ENCODE results near the gene NDST3.

Gene NDST3

DNA sequence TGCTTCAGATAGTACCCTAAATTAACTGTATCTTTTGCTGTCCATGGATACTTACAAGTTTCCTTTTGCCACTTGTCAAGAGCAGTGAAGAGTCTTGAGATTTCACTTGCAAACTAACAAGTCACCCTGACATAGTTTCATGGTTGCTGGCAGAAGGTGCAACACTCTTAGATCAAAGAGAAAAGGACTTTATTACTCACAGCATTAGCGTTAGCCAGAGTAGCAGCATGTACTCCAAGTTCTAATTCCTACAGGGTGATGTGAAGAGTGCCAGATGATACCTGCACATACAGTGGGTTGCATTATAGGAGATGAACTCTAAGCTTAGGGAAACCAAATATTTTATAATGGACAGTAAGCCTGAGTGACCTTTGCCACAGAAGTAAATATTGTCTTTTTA is 47.9 kb downstream of the NDST3 start:
- no peak for DNase-seq

DNA sequence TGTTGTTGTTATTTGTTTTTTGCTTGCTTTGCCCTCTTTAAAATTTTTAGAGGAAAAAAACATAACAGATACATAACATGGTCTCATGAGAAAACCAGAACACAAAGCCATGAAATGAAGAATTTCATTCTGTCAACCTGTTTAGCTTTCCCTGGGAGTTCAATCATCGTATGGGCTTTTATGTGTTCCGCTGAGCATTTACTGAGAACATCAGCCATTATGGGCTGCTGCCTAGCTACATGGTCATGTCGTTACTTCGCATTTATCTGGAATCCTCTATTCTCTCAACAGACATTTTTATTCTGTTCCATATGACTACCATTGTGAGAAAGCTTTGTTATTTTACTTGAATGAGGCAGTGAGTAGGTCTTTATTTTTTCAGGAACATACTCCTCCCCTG is 51.4 kb downstream of the NDST3 start:
- no peak for DNase-seq

DNA sequence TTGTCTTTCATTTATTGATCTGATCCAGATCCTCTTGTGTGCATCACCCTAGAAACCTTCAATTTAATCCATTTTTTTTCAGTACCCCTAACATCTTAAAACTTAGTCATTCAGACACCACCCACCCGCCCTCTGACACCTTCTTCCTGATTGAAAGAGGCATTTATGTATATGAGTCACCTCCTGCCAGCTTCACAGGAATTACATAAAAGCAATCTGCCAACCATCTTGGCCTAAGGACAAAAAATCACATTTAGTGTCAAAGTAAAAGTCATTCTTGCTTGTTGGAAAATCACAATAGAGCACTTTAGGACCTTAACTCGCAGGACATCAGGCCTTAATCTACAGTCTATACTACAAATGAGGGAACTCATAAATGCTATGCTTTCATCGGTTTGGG is 52.1 kb downstream of the NDST3 start:
- no peak for DNase-seq

DNA sequence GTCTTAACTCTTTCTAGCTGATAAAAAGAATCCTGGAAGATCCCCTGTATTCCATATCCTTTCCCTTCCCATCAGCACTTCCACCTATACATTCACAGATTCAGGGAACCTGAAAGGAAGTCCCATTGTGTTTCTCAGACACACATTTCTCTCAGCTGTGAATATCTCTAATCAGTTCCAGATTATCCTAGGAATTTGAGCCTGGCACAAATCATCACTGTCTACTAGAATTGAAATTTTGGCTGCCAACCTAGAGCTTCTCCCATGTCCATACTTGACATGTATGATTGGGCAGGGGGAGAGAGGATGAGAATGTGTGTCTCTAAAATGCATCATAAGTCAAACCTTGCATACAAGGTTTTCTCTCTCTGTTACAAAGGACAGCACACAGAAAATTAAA is 53.1 kb downstream of the NDST3 start:
- DNase-seq: no peak

DNA sequence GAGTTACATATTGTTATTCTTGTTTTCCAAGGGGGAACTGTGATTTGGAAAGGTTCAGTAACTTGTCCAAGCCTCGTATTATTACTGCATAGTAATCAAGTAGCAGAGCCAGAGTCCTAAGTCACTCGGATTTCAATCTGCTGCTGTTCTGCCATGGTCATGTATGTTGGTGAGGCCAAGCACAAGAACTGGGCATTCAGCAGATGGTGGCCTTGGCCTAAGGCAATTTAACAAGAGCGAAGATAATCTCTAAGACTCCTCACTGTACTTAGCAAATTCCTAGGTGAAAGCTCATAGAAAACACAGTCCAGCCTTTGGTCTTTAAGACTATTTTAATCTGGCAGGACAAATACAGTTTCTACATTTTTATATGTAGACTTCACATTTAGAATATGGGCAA is 64.8 kb downstream of the NDST3 start:
- no peak for DNase-seq

DNA sequence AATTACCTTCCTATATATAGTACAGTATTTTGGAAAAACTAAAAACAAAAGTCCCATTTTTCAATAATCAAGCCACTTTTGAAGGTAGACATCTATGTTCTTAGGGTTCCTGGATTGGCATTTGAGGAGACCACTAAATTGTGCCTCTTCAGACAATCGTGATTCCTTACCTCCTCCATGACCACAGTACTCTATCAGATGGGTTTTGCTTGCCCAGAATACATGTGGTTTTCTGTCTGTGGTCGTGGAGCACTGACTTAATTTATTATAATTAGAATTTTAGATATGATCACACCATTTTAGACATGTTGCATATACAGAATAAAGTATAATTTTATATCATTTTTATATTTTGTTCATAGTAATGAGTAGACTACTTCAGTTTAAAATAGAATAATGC is 67.9 kb downstream of the NDST3 start:
- no peak for DNase-seq

DNA sequence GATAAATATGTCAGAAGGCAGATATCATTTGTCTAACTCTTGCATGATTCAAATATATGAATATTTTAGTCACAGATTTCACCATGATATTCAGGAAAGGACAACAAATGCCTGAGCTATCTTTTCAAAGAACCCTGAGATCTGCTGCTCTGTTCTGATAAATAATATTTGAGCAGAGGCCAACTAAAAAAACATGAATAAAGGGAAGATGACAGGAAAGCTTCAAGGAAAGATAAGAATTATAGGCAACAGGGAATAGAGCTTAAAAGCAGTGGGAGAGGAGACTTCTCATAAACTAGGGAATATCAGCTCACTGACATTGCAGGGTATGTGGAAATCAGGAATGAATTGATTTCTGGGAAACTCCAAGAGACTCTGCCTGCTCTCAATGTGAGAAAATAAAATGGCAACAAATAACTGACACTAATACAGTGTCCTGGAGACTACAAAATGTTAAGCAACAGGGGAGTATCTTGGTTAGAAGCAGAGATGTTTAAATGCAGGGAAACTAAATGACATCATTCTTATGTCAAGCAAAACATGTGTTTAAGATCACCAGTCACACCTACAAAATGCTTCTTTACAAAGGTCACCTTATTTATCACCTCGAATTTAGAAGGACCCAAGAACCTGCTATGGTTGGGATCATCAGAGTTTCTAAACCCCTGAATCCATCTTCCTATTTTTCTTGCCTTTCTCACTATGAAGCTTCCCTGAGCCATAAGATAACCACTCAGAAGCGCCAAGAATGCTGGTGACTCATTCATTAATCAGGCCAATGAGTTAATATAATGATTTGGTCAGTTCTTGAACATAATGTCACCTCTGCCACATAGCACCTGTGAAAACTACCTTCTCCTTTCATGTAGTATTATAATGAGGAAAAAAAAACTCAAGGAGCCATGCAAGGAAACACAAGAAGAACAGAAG is 78.1 kb downstream of the NDST3 start:
- DNase-seq: no peak

DNA sequence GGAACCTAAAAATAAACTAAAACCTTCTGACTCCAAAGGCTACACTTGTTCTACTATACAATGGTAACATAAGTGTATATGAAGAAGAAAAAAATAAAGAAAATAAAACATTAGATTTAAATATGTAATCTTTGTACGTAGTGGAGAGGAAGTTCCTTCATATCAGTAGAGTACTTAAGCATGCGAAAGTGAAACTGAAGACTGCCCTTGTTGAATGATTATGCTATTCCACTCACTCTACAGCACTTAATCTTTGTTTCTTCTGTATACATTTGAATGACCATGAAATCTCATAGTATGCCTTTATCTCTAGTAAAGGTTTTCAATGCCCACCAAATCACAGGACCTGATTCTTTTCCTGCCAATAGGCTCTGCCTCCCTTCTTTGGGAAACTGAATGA is 78.9 kb downstream of the NDST3 start:
- no peak for DNase-seq

DNA sequence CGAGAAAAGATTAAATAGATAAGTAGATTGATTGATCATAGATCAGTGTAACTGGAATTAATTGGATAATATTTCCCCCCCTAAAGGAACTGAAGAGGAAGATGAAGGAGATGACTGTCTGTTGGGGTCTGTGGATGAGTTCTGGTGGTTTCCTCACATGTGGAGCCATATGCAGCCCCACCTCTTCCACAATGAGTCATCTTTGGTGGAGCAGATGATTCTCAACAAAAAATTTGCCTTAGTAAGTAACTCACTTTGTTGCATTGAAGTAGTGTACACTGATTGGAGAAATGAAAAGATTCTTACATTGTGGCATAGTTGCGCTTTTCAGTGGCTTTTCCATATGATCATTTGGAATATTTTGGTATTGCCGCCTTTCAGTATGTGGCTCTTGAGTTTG is 80.4 kb downstream of the NDST3 start:
- DNase-seq: no peak

DNA sequence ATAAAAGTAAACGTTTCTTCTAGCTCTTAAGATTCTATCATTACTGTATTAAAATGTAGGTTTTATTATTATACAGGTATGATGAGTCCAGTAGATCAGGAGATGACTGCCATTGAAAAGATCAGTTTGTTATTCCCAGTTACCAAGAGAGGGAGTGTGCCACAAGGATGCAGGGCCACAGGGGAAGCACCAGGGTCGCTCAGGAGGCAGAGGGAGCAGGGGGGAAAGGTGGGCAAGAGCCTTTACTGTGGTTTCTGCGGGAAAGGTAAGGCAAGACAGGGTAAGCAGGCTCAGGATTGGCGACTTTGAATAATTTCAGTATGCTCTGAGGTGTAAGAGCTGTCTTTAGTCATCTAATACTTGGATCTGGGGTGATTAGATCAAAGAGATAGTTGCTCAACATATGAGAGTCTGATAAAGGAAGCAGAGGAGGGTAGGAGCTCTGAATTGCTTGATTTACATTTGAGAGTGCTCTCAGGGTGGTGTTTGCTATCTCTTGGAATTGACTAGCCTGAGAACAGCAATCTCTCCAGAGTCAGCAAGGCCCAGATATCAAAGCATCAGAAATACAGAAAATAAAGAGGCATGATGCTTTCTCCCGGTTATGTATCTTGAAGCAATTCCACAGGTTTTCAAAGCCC is 86.0 kb downstream of the NDST3 start:
- no peak for DNase-seq

DNA sequence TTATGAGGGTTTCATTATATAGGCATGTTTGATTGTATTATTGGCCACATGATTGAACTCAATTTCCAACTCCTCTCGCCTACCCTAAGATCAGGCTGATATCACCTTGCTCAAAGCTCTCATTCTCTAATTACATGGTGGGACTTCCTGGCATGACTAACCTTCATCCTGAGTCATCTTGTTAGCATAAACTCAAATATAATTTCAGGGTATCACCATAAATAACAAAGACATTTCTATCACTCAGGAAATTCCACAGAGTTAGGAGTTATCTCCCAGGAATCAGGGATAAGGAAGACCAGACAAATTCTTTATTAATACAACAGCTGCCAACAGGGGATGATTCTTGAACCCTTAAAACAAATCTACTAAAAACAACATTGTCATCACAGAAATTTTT is 90.7 kb downstream of the NDST3 start:
- no peak for DNase-seq

DNA sequence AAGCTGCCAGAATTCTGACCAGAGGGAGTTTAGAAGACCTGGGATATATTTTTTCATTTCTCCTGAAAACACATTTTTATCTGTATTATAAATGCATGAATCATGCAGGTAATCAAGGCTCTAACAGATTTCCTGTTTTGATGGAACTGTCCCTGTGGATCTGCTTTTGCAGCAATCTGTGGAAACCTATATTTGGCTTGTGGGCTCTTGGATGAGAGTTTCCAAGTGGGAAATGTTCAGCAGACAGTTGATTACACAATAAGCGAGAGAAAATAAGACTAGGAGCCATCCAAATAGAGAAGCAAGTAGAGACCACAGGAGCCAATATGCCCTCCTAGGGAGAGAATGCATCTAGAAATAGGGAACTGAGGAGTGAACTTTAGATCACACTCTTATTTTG is 105.0 kb downstream of the NDST3 start:
- DNase-seq: no peak

DNA sequence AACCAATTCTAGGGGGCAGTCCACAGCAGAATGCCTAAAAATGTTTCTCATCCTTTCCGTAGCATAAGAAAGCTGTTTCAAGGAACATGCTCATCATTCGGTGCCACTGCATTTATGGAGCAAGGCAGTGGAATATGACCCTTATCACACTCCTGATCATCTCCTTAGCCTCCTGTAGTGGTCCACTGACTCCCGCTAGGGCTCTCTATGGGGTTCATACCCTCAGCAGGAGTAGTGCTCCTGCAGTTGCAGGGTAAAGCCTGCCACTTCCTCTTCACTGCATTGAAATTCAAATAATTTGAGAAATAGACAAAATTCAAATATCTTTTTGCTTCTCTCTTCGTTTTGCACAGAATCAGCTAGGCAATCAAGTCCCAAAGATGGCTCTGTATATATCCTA is 107.0 kb downstream of the NDST3 start:
- no peak for DNase-seq

DNA sequence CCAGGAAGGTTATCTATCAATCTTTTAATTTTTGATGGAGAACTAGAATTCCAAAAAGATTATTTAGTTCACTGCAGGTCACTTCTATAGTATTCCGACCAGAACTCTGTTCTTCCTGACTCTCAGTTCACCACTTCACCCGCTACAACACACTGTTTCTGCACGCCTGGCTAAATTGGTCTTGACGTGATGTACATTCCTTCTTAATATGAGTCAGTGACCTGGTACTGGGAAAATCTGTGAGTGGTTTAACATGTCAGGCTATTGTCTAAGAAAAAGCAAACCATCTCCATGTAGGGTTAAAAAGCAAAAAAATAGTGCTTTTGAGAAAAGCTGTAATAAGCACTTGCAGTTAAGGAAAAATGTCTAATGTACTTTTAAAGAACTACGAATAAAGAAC is 120.4 kb downstream of the NDST3 start:
- DNase-seq: no peak

DNA sequence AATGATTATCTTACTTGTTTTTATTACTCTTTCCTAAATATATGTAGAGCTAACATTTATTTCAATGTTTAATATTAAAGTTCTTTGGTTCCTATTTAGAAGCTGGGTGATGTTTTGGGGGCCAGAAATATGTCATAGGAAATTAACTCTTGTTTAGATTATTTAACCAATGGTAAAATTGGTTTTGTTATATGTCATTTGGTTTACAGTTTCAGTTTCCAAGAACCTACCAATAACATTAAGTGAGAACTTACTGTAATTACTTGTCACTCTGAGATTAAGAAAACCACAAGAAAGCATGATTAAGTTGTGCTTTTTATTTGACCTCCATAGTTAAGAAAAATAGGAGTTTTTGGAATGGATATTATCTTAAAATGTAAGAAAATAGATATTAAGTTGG is 121.2 kb downstream of the NDST3 start:
- DNase-seq: no peak

DNA sequence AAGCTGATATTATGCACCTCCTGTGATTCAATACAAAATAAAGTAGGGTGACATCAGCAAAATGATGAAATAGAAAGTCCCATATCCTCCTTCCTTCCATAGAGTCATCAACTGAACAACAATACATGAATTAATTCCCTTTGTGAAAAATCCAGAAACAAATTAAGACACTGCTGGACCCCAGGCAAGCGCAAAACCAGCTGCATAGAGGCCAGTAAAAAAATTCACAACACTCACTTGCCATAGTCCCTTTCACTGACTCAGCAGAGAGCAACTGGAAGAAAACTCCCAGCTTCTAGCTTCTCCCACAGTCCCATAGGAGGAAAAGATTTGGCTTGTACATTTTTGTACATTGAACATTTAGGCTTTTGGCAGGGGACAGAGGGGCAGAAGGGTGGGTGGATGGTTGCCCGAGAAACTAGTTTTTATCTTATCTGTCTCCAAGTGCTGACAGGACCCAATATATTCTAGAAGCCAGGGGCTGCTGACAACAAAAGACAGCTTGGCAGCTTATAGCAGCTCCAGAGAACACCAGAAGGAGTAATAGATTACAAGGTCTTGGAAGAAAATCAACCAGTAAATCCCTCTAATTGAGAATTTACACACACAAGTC is 124.6 kb downstream of the NDST3 start:
- DNase-seq: no peak

DNA sequence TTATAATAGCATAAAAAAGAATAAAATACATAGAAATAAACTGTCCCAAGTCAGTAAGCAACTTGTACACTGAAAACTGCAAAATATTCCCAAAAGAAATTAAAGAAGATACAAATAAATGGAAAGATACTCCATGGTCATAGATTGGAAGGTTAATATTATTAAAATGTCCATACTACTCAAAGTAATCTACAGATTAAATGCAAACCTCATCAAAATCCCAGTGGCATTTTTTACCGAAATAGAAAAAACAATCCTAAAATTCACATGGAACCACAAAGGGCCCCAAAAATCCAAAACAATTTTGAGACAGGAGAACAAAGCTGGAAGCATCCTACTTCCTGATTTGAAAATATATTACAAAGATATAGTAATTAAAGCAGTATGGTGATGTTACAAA is 133.0 kb downstream of the NDST3 start:
- DNase-seq: no peak

DNA sequence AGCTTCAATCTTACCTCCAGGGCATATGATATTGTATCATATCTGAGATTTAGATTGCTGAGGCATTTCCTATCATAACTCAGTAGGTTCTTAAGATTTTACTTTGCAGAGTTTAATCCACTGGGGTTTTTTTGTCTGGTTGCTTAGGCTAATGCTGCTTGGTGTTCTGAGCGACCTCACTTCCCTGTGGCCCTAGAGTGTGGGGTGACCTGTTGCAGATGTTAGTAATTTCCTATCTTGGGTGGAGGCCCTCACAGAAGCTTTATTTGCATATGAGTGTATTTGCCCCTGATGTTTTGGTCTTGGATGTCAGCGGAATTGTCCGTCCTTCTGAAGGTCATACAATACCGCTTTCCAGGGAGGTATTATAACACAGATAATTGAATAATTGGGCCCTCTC is 137.1 kb downstream of the NDST3 start:
- DNase-seq: no peak

DNA sequence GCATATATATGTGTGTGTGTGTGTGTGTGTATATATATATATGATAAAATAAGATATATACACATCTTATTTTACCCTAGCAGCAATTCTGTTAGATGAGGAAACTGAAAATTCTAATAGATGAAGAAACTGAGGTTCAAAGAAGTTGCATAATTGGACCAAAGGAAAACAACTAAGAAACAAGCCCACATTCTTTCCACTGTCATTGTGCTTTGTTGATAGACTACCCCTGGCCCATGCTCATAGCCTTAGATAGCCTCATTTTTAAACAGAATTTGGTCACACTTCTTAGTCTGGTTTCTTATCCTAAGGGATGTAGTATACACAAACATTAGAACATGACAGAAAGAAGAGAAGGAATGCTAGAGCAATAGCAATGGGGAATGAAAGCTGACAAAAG is 138.8 kb downstream of the NDST3 start:
- DNase-seq: no peak

DNA sequence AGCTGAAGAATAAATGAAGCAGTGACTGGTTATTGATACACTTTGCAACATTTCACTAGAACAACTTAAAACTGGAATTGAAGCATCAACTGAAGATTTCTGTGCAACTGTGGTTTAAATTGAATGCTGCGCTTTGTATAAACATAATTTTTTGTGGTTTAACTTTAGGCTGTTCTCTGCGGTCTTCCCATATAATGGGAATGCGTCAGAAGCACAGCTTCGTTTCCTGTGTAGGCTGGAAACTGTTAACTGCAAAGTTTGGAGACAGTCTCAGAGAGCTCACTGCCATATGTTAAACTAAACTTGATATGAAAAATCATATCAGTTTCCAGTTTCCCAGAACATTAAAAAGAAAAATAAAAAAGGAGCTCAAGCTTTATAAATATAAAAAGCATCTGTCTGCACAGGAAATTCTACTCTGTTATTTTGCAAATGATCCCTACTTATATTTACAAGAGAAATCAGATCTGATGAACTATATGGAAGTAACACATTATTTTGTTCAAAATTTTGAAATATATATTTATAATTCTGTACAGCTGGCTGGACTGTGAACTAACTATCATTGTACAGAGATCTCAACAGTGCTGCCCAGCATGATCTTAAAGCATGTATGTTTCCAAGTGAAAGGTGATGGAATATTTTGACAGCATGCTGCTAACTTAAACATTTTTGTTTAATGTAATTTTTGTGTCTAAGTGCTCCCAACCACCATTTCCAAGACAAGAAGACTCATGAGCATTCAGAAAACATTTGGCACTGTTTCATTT is 139.9 kb downstream of the NDST3 start:
- no peak for DNase-seq

DNA sequence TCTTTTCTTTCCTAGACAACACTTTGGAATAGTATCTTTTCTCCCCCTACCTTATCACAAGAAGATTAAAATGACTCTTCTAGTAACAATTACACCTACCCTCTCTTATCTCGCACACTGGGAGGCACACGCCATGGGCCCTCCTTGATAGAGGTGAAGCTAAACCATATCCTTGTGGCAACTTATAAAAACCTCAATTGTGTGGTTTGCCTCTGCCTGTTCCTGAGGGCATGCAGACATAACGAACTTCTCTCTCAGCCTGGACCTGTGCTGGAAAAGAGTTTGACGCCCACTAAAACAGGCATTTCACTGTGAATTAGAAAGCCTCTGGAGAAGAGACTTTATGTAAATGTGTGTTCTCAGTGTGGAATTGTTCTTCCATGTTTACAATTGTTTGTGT is 141.2 kb downstream of the NDST3 start:
- no peak for DNase-seq

DNA sequence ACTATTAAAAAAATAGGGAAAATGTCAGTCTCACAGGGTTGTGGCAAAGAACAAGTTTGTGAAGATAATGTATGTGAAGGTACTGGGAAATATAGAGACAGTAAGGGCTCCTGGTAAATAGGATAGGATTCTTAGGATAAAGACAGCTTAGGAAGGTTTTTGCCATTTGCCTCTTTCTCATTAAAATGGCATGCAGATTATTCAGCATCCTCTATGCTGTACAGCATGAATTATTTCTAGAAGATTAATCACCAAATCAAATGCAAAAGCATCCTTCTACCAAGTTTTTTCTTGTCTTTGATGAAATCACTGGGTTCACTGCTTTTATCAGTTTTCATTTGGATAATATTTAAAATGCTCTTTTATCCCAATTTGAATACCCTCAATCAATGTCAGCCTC is 142.8 kb downstream of the NDST3 start:
- DNase-seq: no peak

DNA sequence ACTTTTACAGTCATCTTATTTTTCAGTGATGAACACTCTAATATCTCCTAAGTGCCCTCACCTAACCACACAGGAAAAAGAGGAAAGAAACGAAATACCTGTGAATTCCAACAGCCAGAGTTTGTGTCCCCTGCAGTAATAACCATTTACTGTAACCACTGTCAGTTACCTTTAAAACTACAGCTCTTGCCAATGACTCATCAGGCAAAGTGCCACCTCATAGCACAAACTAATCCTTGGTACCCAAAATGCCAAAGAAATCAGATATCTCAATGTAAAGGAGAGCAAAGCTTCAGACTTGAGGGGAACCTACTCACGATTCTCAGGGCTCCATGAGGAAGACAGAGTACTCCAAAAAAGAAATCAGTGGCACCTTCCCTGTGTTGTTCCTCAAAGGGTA is 146.5 kb downstream of the NDST3 start:
- DNase-seq: no peak
